IMR-90 (cell line): ENCODE results near the gene ATG10. TPM values are rescaled to one million over a fixed set of nuclear protein-coding genes. Genes with fewer than 3 reads are reported as not detected.

ENCODE experiments used
- ATAC-seq: fragments of 200-7000 bp; cut with Tn5 transposase; 2 replicates; pipeline ENCODE4 v1.9.1; 2020; ENCODE audit warnings: low read depth, mild to moderate bottlenecking, moderate library complexity
- BruUV-seq: library from RNA; stranded (reverse); fragments of 400-500 nt; replicated peaks from 2 replicates; lab custom pipeline; 2021; lab: Mats Ljungman, UMichigan
- CTCF ChIA-PET: fragments of 300-600 bp; formaldehyde crosslinking; extraction: SDS; loops from one replicate; lab custom pipeline; 2021; ENCODE audit warnings: antibody characterized with exemption; lab: Yijun Ruan, JAX
- POLR2A ChIA-PET: fragments of 300-600 bp; sonication (Branson Sonifier 250); formaldehyde crosslinking; loops from one replicate; lab custom pipeline; 2022; ENCODE audit warnings: antibody characterized with exemption; ENCODE audit not compliant: unreplicated experiment; lab: Charles Lee
- DNase-seq: peaks from one replicate; pipeline ENCODE4 v3.0.0; 2013
- H2AFZ ChIP-seq: replicated peaks from 2 replicates; pipeline ENCODE3; 2013; ENCODE audit warnings: low read length, mild to moderate bottlenecking; ENCODE audit not compliant: poor library complexity
- H2AK5ac ChIP-seq: 2 replicates; pipeline ENCODE4 v1.6.1; 2013; ENCODE audit warnings: low read depth, low read length, inconsistent platforms
- H2AK9ac ChIP-seq: replicated peaks from 2 replicates; pipeline ENCODE3; 2013; ENCODE audit warnings: mild to moderate bottlenecking, low read depth, low read length, moderate library complexity; ENCODE audit not compliant: poor library complexity
- H2BK120ac ChIP-seq: 2 replicates; pipeline ENCODE4 v1.6.1; 2013; ENCODE audit warnings: low read depth, low read length, inconsistent platforms
- H2BK15ac ChIP-seq: 3 replicates; pipeline ENCODE4 v1.6.1; 2013; ENCODE audit warnings: low read depth, low read length, inconsistent platforms
- H2BK20ac ChIP-seq: 2 replicates; pipeline ENCODE4 v1.6.1; 2013; ENCODE audit warnings: low read depth, mild to moderate bottlenecking, inconsistent platforms, low read length, moderate library complexity
- H2BK5ac ChIP-seq: 2 replicates; pipeline ENCODE4 v1.6.1; 2013; ENCODE audit warnings: mild to moderate bottlenecking, low read depth, low read length, inconsistent platforms; ENCODE audit not compliant: poor library complexity, severe bottlenecking
- H3K14ac ChIP-seq: replicated peaks from 2 replicates; pipeline ENCODE4 v1.6.1; 2013; ENCODE audit warnings: low read depth, low read length, inconsistent platforms
- H3K18ac ChIP-seq: 2 replicates; pipeline ENCODE4 v1.6.1; 2013; ENCODE audit warnings: low read depth, low read length, control low read depth
- H3K23ac ChIP-seq: 2 replicates; pipeline ENCODE4 v1.6.1; 2013; ENCODE audit warnings: low read depth, low read length, inconsistent platforms
- H3K27ac ChIP-seq: 2 replicates; pipeline ENCODE4 v1.5.1; 2013; ENCODE audit warnings: mild to moderate bottlenecking, control low read depth, low read length; ENCODE audit not compliant: insufficient read depth
- H3K27me3 ChIP-seq: 2 replicates; pipeline ENCODE4 v1.6.1; 2013; ENCODE audit warnings: low read length; ENCODE audit not compliant: control insufficient read depth, insufficient read depth
- H3K36me3 ChIP-seq: 2 replicates; pipeline ENCODE4 v1.6.1; 2013; ENCODE audit warnings: low read length, mixed read lengths; ENCODE audit not compliant: control insufficient read depth, insufficient read depth
- H3K4ac ChIP-seq: 2 replicates; pipeline ENCODE4 v1.6.1; 2013; ENCODE audit warnings: low read depth, low read length, inconsistent platforms
- H3K4me1 ChIP-seq: 2 replicates; pipeline ENCODE4 v1.6.1; 2013; ENCODE audit warnings: low read length, mixed read lengths; ENCODE audit not compliant: control insufficient read depth, insufficient read depth
- H3K4me2 ChIP-seq: 2 replicates; pipeline ENCODE4 v1.6.1; 2013; ENCODE audit warnings: low read depth, mild to moderate bottlenecking, control low read depth, low read length, moderate library complexity
- H3K4me3 ChIP-seq: 2 replicates; pipeline ENCODE4 v1.5.1; 2013; ENCODE audit warnings: low read depth, mild to moderate bottlenecking, control low read depth, low read length, moderate library complexity; ENCODE audit not compliant: insufficient read depth
- H3K56ac ChIP-seq: 2 replicates; pipeline ENCODE4 v1.6.1; 2013; ENCODE audit warnings: low read length, inconsistent platforms; ENCODE audit not compliant: insufficient read depth; ENCODE audit errors: extremely low read depth
- H3K79me1 ChIP-seq, 2 experiments: 2 replicates each; pipeline ENCODE4 v1.6.1; 2013; ENCODE audit warnings: low read length in 2 of 2, inconsistent platforms in 1 of 2, low read depth in 1 of 2
- H3K9ac ChIP-seq: 2 replicates; pipeline ENCODE4 v1.6.1; 2013; ENCODE audit warnings: low read depth, low read length, control low read depth
- H3K9me1 ChIP-seq: 2 replicates; pipeline ENCODE4 v1.6.1; 2013; ENCODE audit warnings: low read length, inconsistent platforms; ENCODE audit not compliant: insufficient read depth
- H3K9me3 ChIP-seq: 2 replicates; pipeline ENCODE4 v1.6.1; 2013; ENCODE audit warnings: low read length; ENCODE audit not compliant: control insufficient read depth, insufficient read depth
- H4K20me1 ChIP-seq: 2 replicates; pipeline ENCODE4 v1.6.1; 2013; ENCODE audit warnings: low read length, inconsistent platforms; ENCODE audit not compliant: insufficient read depth
- H4K5ac ChIP-seq: 2 replicates; pipeline ENCODE4 v1.6.1; 2013; ENCODE audit warnings: mild to moderate bottlenecking, low read depth, low read length, control low read depth
- H4K8ac ChIP-seq, 2 experiments: 2 replicates each; pipeline ENCODE4 v1.6.1; 2013; ENCODE audit warnings: low read depth in 2 of 2, low read length in 2 of 2, control low read depth in 1 of 2, inconsistent platforms in 1 of 2
- H4K91ac ChIP-seq: 2 replicates; pipeline ENCODE4 v1.6.1; 2013; ENCODE audit warnings: low read depth, low read length, inconsistent platforms; ENCODE audit not compliant: insufficient read depth
- BHLHE40 ChIP-seq: fragments of 150-350 bp; IDR thresholded peaks from 2 replicates; pipeline ENCODE4 v1.6.1; 2016; ENCODE audit warnings: mild to moderate bottlenecking, low read depth, low read length
- CEBPB ChIP-seq: IDR thresholded peaks from 2 replicates; pipeline ENCODE4 v1.6.1; 2012; ENCODE audit warnings: low read depth, low read length, improper control_type of control experiment
- CHD1 ChIP-seq: IDR thresholded peaks from 2 replicates; pipeline ENCODE4 v1.6.1; 2012; ENCODE audit warnings: low read depth, low read length, improper control_type of control experiment
- FOS ChIP-seq: fragments of 150-350 bp; IDR thresholded peaks from 2 replicates; pipeline ENCODE4 v1.6.1; 2016; ENCODE audit warnings: low read depth, low read length
- MAFK ChIP-seq: IDR thresholded peaks from 2 replicates; pipeline ENCODE4 v1.6.1; 2012; ENCODE audit warnings: low read depth, low read length, improper control_type of control experiment
- MAZ ChIP-seq: IDR thresholded peaks from 2 replicates; pipeline ENCODE4 v1.6.1; 2012; ENCODE audit warnings: low read depth, mild to moderate bottlenecking, low read length, improper control_type of control experiment, moderate library complexity, borderline replicate concordance
- MXI1 ChIP-seq: IDR thresholded peaks from 2 replicates; pipeline ENCODE4 v1.6.1; 2012; ENCODE audit warnings: low read depth, mild to moderate bottlenecking, low read length, moderate library complexity, borderline replicate concordance
- NFE2L2 ChIP-seq: fragments of 150-350 bp; IDR thresholded peaks from 2 replicates; pipeline ENCODE4 v1.6.1; 2016; ENCODE audit warnings: low read depth, mild to moderate bottlenecking, low read length
- POLR2A ChIP-seq: IDR thresholded peaks from 2 replicates; pipeline ENCODE4 v1.6.1; 2012; ENCODE audit warnings: mild to moderate bottlenecking, low read depth, low read length
- RAD21 ChIP-seq: IDR thresholded peaks from 2 replicates; pipeline ENCODE4 v1.6.1; 2012; ENCODE audit warnings: low read length, improper control_type of control experiment
- RCOR1 ChIP-seq: IDR thresholded peaks from 2 replicates; pipeline ENCODE4 v1.6.1; 2012; ENCODE audit warnings: mild to moderate bottlenecking, low read length, improper control_type of control experiment; ENCODE audit not compliant: insufficient replicate concordance
- RFX5 ChIP-seq: IDR thresholded peaks from 2 replicates; pipeline ENCODE4 v1.8.0; 2012; ENCODE audit warnings: low read depth, mild to moderate bottlenecking, low read length, moderate library complexity
- SMC3 ChIP-seq: fragments of 150-350 bp; IDR thresholded peaks from 2 replicates; pipeline ENCODE4 v1.6.1; 2016; ENCODE audit warnings: low read depth, mild to moderate bottlenecking, antibody characterized with exemption, low read length, moderate library complexity
- WGBS, 2 experiments: methylation state at CpG; one replicate each; pipeline versions ENCODE4 v1.1.5 to v1.1.7; 2013; ENCODE audit warnings: missing lambda C conversion rate in 2 of 2; ENCODE audit not compliant: insufficient read length in 1 of 2; ENCODE audit errors: extremely low coverage in 2 of 2; 5-methylcytosine and 5-hydroxymethylcytosine counted together
- dilution Hi-C: fragments of 300-500 bp; cut with HindIII; formaldehyde crosslinking; loops from one replicate; pipeline ENCODE4 v1.14.3; 2018; ENCODE audit warnings: low sequenced_read_pairs; ENCODE audit not compliant: unreplicated experiment
- in situ Hi-C: fragments of 300-500 bp; cut with MboI; formaldehyde crosslinking; loops from 3 replicates; pipeline ENCODE4 v1.14.3; 2019; ENCODE audit warnings: low sequenced_read_pairs, inconsistent platforms, mixed read lengths
- intact Hi-C: fragments of 100-400 bp; cut with micrococcal nuclease; formaldehyde crosslinking; loops from 2 replicates; pipeline ENCODE4 v1.10.0; 2022
- polyA plus RNA-seq, 3 experiments: library from polyadenylated mRNA; depleted of rRNA; stranded (reverse); fragments of >200 nt; gene quantifications; 2 replicates each; pipeline ENCODE4 v1.2.3, GENCODE V29; 2012; ENCODE audit warnings: low replicate concordance in 1 of 3
- total RNA-seq: library from RNA; depleted of rRNA; stranded (reverse); fragments of >200 nt; gene quantifications from 2 replicates; pipeline ENCODE4 v1.2.3, GENCODE V29; 2012
- TF ChIP-seq, protein P1 (sequence below): fragments of 150-350 bp; IDR thresholded peaks from 2 replicates; pipeline ENCODE4 v1.6.1; 2017; ENCODE audit warnings: mild to moderate bottlenecking, antibody characterized with exemption, low read length, low read depth
- TF ChIP-seq, protein P2 (sequence below): fragments of 150-350 bp; IDR thresholded peaks from 2 replicates; pipeline ENCODE4 v1.6.1; 2016; ENCODE audit warnings: low read depth, mild to moderate bottlenecking, low read length, moderate library complexity, borderline replicate concordance
- TF ChIP-seq, protein P3 (sequence below): conservative IDR thresholded peaks from 2 replicates; pipeline ENCODE4 v1.5.1; 2012; ENCODE audit warnings: mild to moderate bottlenecking, low read depth, low read length, improper control_type of control experiment

The ATG10 gene
- total and polyA plus RNA-seq, 2 of the 4 experiments (the other 2 are of a cell fraction), result 3.4 to 8.1 TPM

DNA sequence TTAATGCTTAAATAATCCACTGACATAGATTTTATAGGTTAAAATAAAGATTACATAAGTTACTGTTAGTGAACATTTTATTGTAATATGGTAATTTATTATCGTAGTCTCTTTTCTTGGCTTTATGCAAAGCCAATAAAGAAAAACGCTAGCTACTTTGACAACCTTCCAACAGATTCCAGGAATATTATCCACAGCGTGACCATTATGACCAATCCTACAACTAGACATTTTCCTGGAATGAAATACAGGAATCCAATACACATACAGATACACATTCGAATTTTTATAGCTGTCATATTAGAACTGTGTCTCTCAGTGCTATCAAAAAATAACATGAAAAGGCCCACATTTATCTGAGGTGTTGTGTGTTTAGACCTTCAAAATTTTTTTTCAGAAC, 293.2 kb downstream of the ATG10 start:
- no peak overlapping the region for H2AFZ ChIP-seq
- no peak overlapping the region for H3K4me2 ChIP-seq
- H3K56ac ChIP-seq, result no peak overlapping the region
- no peak overlapping the region for H2AK5ac ChIP-seq
- no peak overlapping the region for H3K4me3 ChIP-seq
- ChIA-PET CTCF (interaction anchor here (0.8 kb wide), 1 partner anchor 9 kb away, joined by 3 read pairs; no protein-coding TSS in a partner anchor), POLR2A (no interaction called here)
- H3K23ac ChIP-seq, result no peak overlapping the region
- H3K4me1 ChIP-seq, result no peaks in the 10 kb centered on the region
- no peak overlapping the region for H3K18ac ChIP-seq
- H2BK5ac ChIP-seq, result no peak overlapping the region
- no peak overlapping the region for H2BK20ac ChIP-seq
- no peaks in the 10 kb centered on the region for H3K79me1 ChIP-seq
- no peaks in the 10 kb centered on the region; the same call in 1 of the 2 replicates for H3K9me3 ChIP-seq
- no peak overlapping the region for H2BK15ac ChIP-seq
- WGBS, 2 experiments, result no CpG with 5 or more reads among the region's 4 CpGs
- peak; percentile 54 for DNase-seq
- no peak overlapping the region for H4K8ac ChIP-seq
- H3K27me3 ChIP-seq, result no peaks in the 10 kb centered on the region
- H4K20me1 ChIP-seq, result no peaks in the 10 kb centered on the region
- no peak overlapping the region for H4K5ac ChIP-seq
- no peak overlapping the region for H2AK9ac ChIP-seq
- no peak overlapping the region for H3K4ac ChIP-seq
- TF ChIP-seq MAZ (no peak), POLR2A (no peak), RFX5 (no peak), RCOR1 (no peak), FOS (no peak), CHD1 (no peak), SMC3 (no peak), CEBPB (no peak), MXI1 (no peak), BHLHE40 (no peak), RAD21 (no peak), MAFK (no peak), NFE2L2 (no peak)
- TF ChIP-seq, protein P1, sequence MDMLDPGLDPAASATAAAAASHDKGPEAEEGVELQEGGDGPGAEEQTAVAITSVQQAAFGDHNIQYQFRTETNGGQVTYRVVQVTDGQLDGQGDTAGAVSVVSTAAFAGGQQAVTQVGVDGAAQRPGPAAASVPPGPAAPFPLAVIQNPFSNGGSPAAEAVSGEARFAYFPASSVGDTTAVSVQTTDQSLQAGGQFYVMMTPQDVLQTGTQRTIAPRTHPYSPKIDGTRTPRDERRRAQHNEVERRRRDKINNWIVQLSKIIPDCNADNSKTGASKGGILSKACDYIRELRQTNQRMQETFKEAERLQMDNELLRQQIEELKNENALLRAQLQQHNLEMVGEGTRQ, result no peak
- TF ChIP-seq, protein P2, sequence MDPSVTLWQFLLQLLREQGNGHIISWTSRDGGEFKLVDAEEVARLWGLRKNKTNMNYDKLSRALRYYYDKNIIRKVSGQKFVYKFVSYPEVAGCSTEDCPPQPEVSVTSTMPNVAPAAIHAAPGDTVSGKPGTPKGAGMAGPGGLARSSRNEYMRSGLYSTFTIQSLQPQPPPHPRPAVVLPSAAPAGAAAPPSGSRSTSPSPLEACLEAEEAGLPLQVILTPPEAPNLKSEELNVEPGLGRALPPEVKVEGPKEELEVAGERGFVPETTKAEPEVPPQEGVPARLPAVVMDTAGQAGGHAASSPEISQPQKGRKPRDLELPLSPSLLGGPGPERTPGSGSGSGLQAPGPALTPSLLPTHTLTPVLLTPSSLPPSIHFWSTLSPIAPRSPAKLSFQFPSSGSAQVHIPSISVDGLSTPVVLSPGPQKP, result no peak
- TF ChIP-seq, protein P3, sequence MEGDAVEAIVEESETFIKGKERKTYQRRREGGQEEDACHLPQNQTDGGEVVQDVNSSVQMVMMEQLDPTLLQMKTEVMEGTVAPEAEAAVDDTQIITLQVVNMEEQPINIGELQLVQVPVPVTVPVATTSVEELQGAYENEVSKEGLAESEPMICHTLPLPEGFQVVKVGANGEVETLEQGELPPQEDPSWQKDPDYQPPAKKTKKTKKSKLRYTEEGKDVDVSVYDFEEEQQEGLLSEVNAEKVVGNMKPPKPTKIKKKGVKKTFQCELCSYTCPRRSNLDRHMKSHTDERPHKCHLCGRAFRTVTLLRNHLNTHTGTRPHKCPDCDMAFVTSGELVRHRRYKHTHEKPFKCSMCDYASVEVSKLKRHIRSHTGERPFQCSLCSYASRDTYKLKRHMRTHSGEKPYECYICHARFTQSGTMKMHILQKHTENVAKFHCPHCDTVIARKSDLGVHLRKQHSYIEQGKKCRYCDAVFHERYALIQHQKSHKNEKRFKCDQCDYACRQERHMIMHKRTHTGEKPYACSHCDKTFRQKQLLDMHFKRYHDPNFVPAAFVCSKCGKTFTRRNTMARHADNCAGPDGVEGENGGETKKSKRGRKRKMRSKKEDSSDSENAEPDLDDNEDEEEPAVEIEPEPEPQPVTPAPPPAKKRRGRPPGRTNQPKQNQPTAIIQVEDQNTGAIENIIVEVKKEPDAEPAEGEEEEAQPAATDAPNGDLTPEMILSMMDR, result no peak
- BruUV-seq, result no TSS peak
- no peaks in the 10 kb centered on the region for H3K9me1 ChIP-seq
- no peak overlapping the region for H4K91ac ChIP-seq
- H3K36me3 ChIP-seq, result peaks cover 4% of the 10 kb centered on the region; the same call in 1 of the 2 replicates
- no peak overlapping the region for H3K14ac ChIP-seq
- ATAC-seq, result peak; percentile 74
- H3K9ac ChIP-seq, result no peak overlapping the region
- dilution Hi-C loops (no loop called here), intact Hi-C loops (no loop called here), in situ Hi-C loops (no loop called here)
- H3K27ac ChIP-seq, result no peak overlapping the region
- no peak overlapping the region for H2BK120ac ChIP-seq
